Breast epithelium (tissue), 4 donors: ENCODE measurements around the gene FAM9A. TPM values are rescaled to one million over a fixed set of nuclear protein-coding genes. Genes with fewer than 3 reads are reported as not detected.
"Not testable (repeated sequence)": the region's sequence is repeated elsewhere in the genome, so short reads cannot be mapped to it uniquely, and the experiment has no call there.

Experiments used
- DNase-seq, 2 donors: peaks; one replicate each; pipeline ENCODE4 v3.0.0-alpha.2; 2019; ENCODE audit warnings: low spot score in 2 of 2
- H3K27ac ChIP-seq, 2 donors: fragments of 200-600 bp; sonication (generic) in 1 of 2; one replicate each; pipeline ENCODE4 v1.5.1; 2016 to 2019; ENCODE audit warnings: mild to moderate bottlenecking in 1 of 2
- H3K27me3 ChIP-seq, 2 donors: fragments of 200-600 bp; sonication (generic) in 1 of 2; one replicate each; pipeline versions ENCODE4 v1.5.1 to v1.6.0; 2017 to 2019; ENCODE audit warnings: control low read depth in 1 of 2, mild to moderate bottlenecking in 1 of 2
- H3K36me3 ChIP-seq: fragments of 200-600 bp; one replicate; pipeline ENCODE4 v1.5.1; 2019
- H3K4me1 ChIP-seq, 2 donors: fragments of 200-600 bp; sonication (generic); one replicate each; pipeline ENCODE4 v1.5.1; 2016 to 2019; ENCODE audit warnings: control low read depth in 1 of 2
- H3K4me3 ChIP-seq, 3 donors: fragments of 200-600 bp; sonication (generic); 1 replicate in 2 of 3; 2 replicates in 1 of 3; pipeline ENCODE4 v1.5.1; 2016 to 2019; ENCODE audit warnings: mild to moderate bottlenecking in 3 of 3, moderate library complexity in 2 of 3
- H3K9me3 ChIP-seq, 2 donors: fragments of 200-600 bp; sonication (generic) in 1 of 2; one replicate each; pipeline ENCODE4 v1.5.1; 2016 to 2019; ENCODE audit warnings: control low read depth in 1 of 2
- POLR2A ChIP-seq: fragments of 450-650 bp; IDR thresholded peaks from one replicate; pipeline ENCODE4 v1.6.1; 2016; ENCODE audit warnings: antibody characterized with exemption, mild to moderate bottlenecking, moderate library complexity
- POLR2AphosphoS5 ChIP-seq, 3 donors: sonication (generic); formaldehyde crosslinking; IDR thresholded peaks; one replicate each; pipeline ENCODE4 v1.6.1; 2017; ENCODE audit warnings: antibody characterized with exemption in 3 of 3
- intact Hi-C: fragments of 100-400 bp; cut with DNase I; formaldehyde crosslinking; loops from one replicate; pipeline ENCODE4 v1.15.1; 2023; ENCODE audit warnings: low total_unique reads
- total RNA-seq, 3 donors: library from RNA; depleted of rRNA; stranded (reverse); fragments of >200 nt; gene quantifications; one replicate each; pipeline ENCODE4 v1.1.0, GENCODE V29; 2016
- TF ChIP-seq, protein P1 (sequence below), 3 donors: fragments of 450-650 bp; IDR thresholded peaks; one replicate each; pipeline ENCODE4 v1.5.1; 2016 to 2017; ENCODE audit warnings: antibody characterized with exemption in 3 of 3, mild to moderate bottlenecking in 3 of 3, moderate library complexity in 3 of 3

The FAM9A gene
- total RNA-seq, 3 donors from 2014 or later: not detected

DNA sequence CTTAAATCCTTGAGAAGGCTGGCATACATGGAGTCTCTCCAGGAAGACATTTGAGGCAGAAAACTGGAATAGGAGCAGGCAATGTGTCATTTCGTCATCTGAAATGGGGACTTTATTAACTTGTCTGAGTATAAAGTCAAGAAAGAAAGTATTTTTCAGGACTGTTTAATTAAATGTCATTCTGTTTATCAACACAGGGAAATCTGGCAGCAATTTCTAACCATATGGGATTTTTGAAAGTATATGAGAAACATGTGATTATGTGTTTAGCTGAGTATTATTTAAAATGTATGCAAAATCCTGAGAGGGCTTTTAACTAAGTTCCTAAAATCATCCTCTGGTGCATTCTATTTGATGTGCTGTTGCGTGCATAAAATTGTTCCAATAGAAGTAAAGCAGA lies 3.9 kb upstream of the FAM9A start:
- H3K27ac ChIP-seq: no peak overlapping the region
- no peaks in the 10 kb centered on the region for H3K4me1 ChIP-seq
- H3K9me3 ChIP-seq: no peaks in the 10 kb centered on the region
- H3K4me3 ChIP-seq: no peak overlapping the region
- no peak for DNase-seq
- TF ChIP-seq, protein P1, sequence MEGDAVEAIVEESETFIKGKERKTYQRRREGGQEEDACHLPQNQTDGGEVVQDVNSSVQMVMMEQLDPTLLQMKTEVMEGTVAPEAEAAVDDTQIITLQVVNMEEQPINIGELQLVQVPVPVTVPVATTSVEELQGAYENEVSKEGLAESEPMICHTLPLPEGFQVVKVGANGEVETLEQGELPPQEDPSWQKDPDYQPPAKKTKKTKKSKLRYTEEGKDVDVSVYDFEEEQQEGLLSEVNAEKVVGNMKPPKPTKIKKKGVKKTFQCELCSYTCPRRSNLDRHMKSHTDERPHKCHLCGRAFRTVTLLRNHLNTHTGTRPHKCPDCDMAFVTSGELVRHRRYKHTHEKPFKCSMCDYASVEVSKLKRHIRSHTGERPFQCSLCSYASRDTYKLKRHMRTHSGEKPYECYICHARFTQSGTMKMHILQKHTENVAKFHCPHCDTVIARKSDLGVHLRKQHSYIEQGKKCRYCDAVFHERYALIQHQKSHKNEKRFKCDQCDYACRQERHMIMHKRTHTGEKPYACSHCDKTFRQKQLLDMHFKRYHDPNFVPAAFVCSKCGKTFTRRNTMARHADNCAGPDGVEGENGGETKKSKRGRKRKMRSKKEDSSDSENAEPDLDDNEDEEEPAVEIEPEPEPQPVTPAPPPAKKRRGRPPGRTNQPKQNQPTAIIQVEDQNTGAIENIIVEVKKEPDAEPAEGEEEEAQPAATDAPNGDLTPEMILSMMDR (IDR thresholded peaks at IDR 0.05): no peak
- no peak for TF ChIP-seq POLR2A
- no peak for TF ChIP-seq POLR2AphosphoS5 (IDR thresholded peaks at IDR 0.05)
- intact Hi-C loops: no loop called here
- H3K36me3 ChIP-seq: no peaks in the 10 kb centered on the region
- H3K27me3 ChIP-seq: peaks cover 0 to 15% of the 10 kb centered on the region in 2 donors

DNA sequence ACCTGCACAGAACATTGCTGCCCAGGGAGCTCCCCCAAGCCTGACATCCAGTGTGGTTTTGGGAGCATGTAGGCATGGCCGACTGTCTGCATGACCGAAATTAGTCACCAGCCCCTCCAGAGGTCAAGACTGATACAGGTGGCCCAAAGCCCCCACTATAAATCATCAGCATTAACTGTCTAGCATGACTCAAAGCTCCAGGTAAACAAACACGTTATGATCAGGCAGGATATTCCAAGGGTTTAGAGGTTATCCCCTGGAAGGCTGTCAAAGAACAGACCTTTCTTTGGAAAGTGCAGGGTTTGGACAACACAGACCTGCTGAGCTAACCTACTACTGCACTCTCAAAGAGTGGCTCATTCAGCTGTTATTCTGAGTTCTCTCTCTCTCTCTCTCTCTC lies 2.1 kb upstream of the FAM9A start:
- TF ChIP-seq POLR2AphosphoS5 (IDR thresholded peaks at IDR 0.05): no peak
- TF ChIP-seq, protein P1 (IDR thresholded peaks at IDR 0.05): no peak
- TF ChIP-seq POLR2A: no peak
- no peak for DNase-seq
- intact Hi-C loops: no loop called here

DNA sequence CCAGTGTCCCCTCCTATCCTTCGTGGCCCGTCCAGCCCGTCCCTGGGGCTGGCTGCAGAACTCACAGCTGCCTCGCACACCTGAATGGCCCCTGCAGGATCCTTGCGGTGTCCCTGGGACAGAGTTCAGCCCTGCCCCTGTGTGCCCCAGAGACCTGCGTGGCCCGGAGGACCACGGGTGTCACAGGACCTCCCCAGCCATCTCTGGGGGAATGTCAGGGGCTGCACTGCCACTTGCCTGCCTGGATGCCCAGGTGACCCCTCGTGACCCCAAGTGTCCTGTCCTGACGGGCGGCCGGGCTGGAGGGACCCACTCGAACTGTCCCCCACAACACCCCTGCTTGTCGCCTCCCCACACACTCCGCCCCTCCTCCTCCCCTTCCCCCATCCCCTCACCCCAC lies 832 bp downstream of the FAM9A start:
- H3K27ac ChIP-seq, H3K4me3 ChIP-seq, H3K36me3 ChIP-seq, intact Hi-C loops, H3K9me3 ChIP-seq, H3K4me1 ChIP-seq, H3K27me3 ChIP-seq, DNase-seq: not testable (repeated sequence)

More for the DNA sequence above, 2.1 kb upstream of the FAM9A start:
- H3K4me3 ChIP-seq: no peak overlapping the region
- H3K27ac ChIP-seq: no peak overlapping the region
- no peaks in the 10 kb centered on the region for H3K9me3 ChIP-seq
- no peaks in the 10 kb centered on the region for H3K36me3 ChIP-seq
- H3K27me3 ChIP-seq: peaks cover 0 to 15% of the 10 kb centered on the region in 2 donors
- H3K4me1 ChIP-seq: no peaks in the 10 kb centered on the region

DNA sequence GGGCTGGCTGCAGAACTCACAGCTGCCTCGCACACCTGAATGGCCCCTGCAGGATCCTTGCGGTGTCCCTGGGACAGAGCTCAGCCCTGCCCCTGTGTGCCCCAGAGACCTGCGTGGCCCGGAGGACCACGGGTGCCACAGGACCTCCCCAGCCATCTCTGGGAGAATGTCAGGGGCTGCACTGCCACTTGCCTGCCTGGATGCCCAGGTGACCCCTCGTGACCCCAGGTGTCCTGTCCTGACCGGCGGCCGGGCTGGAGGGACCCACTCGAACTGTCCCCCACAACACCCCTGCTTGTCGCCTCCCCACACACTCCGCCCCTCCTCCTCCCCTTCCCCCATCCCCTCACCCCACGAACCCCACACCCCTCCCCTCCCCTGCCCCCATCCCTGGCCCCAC lies 1.9 kb downstream of the FAM9A start:
- H3K4me1 ChIP-seq, H3K4me3 ChIP-seq, intact Hi-C loops, H3K9me3 ChIP-seq, H3K36me3 ChIP-seq, H3K27me3 ChIP-seq, DNase-seq, H3K27ac ChIP-seq: not testable (repeated sequence)

DNA sequence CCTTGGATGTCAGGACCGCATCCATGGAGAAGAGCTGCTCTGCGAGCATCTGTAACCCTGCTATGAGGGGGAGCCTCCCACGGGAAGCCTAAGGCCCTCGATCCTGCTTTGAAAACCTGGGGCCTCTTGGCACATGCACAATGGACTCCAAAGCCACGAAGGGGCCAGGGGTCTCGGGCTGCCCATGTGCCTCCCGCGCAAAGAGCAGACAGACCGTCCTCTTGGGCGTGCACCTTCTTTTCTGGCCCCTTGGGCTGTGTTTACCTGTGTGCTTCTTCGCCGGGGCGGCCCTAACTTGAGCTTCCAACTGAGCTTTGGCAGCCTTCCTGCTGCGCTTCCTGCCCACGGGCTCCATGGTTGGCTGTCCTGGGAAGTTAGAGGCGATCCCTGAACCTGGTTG lies 2.5 kb downstream of the FAM9A start:
- H3K4me1 ChIP-seq, DNase-seq, H3K9me3 ChIP-seq, H3K4me3 ChIP-seq, H3K36me3 ChIP-seq, intact Hi-C loops, H3K27me3 ChIP-seq, H3K27ac ChIP-seq: not testable (repeated sequence)

DNA sequence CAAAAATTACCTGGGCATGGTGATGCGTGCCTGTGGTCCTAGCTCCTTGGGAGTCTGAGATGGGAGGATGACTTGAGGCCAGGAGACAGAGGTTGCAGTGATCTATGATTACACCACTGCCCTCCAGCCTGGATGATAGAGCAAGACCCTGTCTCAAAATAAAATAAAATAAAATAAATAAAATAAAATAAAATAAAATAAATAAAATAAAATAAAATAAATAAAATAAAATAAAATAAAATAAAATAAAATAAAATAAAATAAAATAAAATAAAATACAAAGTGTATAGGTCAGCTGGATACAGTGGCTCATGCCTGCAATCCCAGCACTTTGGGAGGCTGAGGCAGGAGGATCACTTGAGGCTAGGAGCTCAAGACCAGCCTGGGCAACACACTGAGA lies 14.1 kb downstream of the FAM9A start:
- intact Hi-C loops, DNase-seq, H3K4me3 ChIP-seq, H3K4me1 ChIP-seq, H3K9me3 ChIP-seq, H3K36me3 ChIP-seq, H3K27ac ChIP-seq: not testable (repeated sequence)
- H3K27me3 ChIP-seq: peaks cover 0 to 22% of the 10 kb centered on the region in 2 donors

DNA sequence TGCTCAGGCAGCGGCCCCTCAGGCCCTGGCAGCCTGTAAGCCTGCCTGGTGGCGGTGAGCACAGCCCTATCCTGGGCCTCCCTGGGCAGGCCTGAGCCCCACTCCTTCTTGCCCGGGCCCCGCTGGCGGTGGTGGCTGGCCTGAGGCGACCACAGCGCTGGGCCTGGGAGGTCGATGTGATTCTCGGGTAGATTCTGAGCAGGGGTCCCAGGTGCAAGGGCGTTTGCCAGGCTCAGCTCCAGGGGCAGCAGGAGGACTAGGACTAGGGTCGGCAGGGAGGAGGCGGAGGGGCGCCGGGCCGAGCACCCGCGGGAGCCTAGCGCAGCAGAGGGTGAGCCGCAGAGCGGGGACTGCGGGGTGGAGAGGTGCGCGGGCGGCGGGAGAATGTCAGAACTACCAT lies 17.0 kb downstream of the FAM9A start:
- TF ChIP-seq, protein P1 (IDR thresholded peaks at IDR 0.05): no peak
- TF ChIP-seq POLR2A: no peak
- no peak for TF ChIP-seq POLR2AphosphoS5 (IDR thresholded peaks at IDR 0.05)
- peaks cover 0 to 15% of the 10 kb centered on the region in 2 donors for H3K27me3 ChIP-seq
- H3K9me3 ChIP-seq: no peaks in the 10 kb centered on the region
- H3K4me3 ChIP-seq: no peak overlapping the region
- H3K36me3 ChIP-seq: no peaks in the 10 kb centered on the region
- intact Hi-C loops: no loop called here
- DNase-seq: no peak
- H3K4me1 ChIP-seq: no peaks in the 10 kb centered on the region
- no peak overlapping the region for H3K27ac ChIP-seq
